HPDE6-E6E7 (cell line): ENCODE measurements around the gene STIM1.
"Not testable (repeated sequence)": the region's sequence is repeated elsewhere in the genome, so short reads cannot be mapped to it uniquely, and the experiment has no call there.

Experiments used
- DNase-seq: peaks from one replicate; pipeline ENCODE4 v3.0.0; 2011; ENCODE audit warnings: missing footprints; ENCODE audit errors: extremely low spot score

Gene STIM1

GRCh38 chr11:3854977-3855807, at the start of gene STIM1:
Gene STIM1 (plus strand): TSS chr11:3855664. CDS start chr11:3856271, 607 bp downstream.
- peak; percentile 83 for DNase-seq

- no peak for DNase-seq
Measured at GRCh38 chr11:3807909-3808860, 47.3 kb upstream of the STIM1 start, which contains the start of gene PGAP2. Gene PGAP2 (plus strand): TSS chr11:3808560. CDS start chr11:3811260, 2,700 bp downstream.

- DNase-seq = peak; percentile 79
Measured at GRCh38 chr11:3808861-3809623, 46.4 kb upstream of the STIM1 start.

- DNase-seq = no peak
Measured at GRCh38 chr11:3809624-3809928, 45.9 kb upstream of the STIM1 start.

GRCh38 chr11:3810446-3810845, 45.0 kb upstream of the STIM1 start:
- DNase-seq = no peak

GRCh38 chr11:3810951-3811350, 44.5 kb upstream of the STIM1 start:
- DNase-seq = no peak

GRCh38 chr11:3814832-3815231, 40.6 kb upstream of the STIM1 start:
- DNase-seq = not testable (repeated sequence)

GRCh38 chr11:3815845-3816244, 39.6 kb upstream of the STIM1 start:
- no peak for DNase-seq

GRCh38 chr11:3816673-3817072, 38.8 kb upstream of the STIM1 start:
- DNase-seq = no peak

GRCh38 chr11:3817181-3817800, 38.2 kb upstream of the STIM1 start:
- DNase-seq = no peak

- no peak for DNase-seq
Measured at GRCh38 chr11:3820971-3821370, 34.5 kb upstream of the STIM1 start.

- no peak for DNase-seq
Measured at GRCh38 chr11:3822312-3822711, 33.2 kb upstream of the STIM1 start.

- DNase-seq = no peak
Measured at GRCh38 chr11:3823303-3823702, 32.2 kb upstream of the STIM1 start.

GRCh38 chr11:3823762-3824506, 31.5 kb upstream of the STIM1 start:
- DNase-seq = no peak

- no peak for DNase-seq
Measured at GRCh38 chr11:3824714-3825472, 30.6 kb upstream of the STIM1 start.

- no peak for DNase-seq
Measured at GRCh38 chr11:3825473-3826154, 29.9 kb upstream of the STIM1 start.

GRCh38 chr11:3826721-3827120, 28.7 kb upstream of the STIM1 start:
- DNase-seq = no peak

GRCh38 chr11:3827434-3828186, 27.9 kb upstream of the STIM1 start:
- DNase-seq = no peak

- no peak for DNase-seq
Measured at GRCh38 chr11:3830088-3830487, 25.4 kb upstream of the STIM1 start.
